NB4 (cell line): ENCODE results near the gene FA2H.

Experiments used
- DNase-seq: peaks from one replicate; pipeline ENCODE4 v3.0.0; 2010; ENCODE audit warnings: low read depth
- H3K4me3 ChIP-seq: one replicate; pipeline ENCODE4 v1.5.1; 2011; ENCODE audit warnings: mild to moderate bottlenecking, low read depth, low read length, moderate library complexity
- MYC ChIP-seq: IDR thresholded peaks from 2 replicates; pipeline ENCODE4 v1.6.1; 2011; ENCODE audit warnings: low read depth, low read length
- POLR2A ChIP-seq: IDR thresholded peaks from 2 replicates; pipeline ENCODE4 v1.6.1; 2011; ENCODE audit warnings: mild to moderate bottlenecking; ENCODE audit not compliant: insufficient read length; ENCODE audit errors: extremely low read depth
- TF ChIP-seq, protein P1 (sequence below): IDR thresholded peaks from one replicate; pipeline ENCODE4 v1.5.1; 2012; ENCODE audit warnings: low read depth, low read length
- TF ChIP-seq, protein P2 (sequence below): IDR thresholded peaks from 2 replicates; pipeline ENCODE4 v1.6.1; 2011; ENCODE audit warnings: low read depth, low read length

The FA2H gene

DNA sequence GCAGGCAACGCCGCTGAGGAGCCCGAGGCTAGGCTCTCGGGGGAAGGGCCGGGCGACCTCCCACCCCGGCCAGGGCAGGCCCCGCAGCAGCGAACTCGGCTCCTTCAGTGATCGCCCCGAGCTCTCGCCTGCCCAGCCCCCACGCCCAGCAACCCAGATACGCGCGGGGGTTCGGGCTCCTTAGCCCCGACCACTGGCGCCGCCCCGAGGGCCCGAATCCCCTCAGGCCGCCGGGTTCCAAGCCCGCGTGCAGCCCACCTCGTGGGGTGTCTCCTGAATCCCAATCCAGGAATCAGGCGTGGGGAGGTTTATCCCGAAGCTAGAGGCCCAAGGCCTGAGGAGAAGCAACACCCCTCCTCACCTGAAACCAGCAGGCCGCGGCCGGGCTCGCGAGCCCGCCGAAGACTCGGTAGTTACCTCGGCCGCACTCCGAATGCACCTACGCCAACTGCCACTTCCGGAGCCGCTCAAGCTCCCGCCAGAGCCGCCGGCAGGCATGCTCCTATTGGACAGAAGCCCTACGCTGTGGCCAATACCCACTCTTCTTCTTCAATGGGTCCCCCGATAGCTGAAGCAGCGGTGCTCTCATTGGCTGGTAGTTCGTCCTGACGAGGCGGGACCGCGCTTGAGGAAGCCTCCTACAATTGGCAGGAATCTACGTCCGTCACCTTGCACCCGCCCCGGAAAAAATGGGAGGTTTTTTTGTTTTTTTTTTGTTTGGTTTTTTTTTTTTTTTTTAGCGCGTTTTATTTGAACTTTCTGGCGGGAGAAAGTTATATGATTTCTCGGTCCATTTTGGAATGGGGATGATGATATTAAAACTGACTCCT, 108.0 kb downstream of the FA2H start, which contains the start of gene RFWD3:
TSS of gene RFWD3 (minus strand) at position 453 of the 830 bp plus-strand sequence. CDS start 5,428 bp downstream, outside the sequence.
- peak; percentile 99 for DNase-seq
- peak within 1 kb of the TSS; percentile 94 for H3K4me3 ChIP-seq
- TF ChIP-seq, protein P1, sequence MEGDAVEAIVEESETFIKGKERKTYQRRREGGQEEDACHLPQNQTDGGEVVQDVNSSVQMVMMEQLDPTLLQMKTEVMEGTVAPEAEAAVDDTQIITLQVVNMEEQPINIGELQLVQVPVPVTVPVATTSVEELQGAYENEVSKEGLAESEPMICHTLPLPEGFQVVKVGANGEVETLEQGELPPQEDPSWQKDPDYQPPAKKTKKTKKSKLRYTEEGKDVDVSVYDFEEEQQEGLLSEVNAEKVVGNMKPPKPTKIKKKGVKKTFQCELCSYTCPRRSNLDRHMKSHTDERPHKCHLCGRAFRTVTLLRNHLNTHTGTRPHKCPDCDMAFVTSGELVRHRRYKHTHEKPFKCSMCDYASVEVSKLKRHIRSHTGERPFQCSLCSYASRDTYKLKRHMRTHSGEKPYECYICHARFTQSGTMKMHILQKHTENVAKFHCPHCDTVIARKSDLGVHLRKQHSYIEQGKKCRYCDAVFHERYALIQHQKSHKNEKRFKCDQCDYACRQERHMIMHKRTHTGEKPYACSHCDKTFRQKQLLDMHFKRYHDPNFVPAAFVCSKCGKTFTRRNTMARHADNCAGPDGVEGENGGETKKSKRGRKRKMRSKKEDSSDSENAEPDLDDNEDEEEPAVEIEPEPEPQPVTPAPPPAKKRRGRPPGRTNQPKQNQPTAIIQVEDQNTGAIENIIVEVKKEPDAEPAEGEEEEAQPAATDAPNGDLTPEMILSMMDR, result no peak
- TF ChIP-seq POLR2A, result peak; percentile 94
- TF ChIP-seq, protein P2, sequence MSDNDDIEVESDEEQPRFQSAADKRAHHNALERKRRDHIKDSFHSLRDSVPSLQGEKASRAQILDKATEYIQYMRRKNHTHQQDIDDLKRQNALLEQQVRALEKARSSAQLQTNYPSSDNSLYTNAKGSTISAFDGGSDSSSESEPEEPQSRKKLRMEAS, result peak; percentile 41; the same call in 1 of the 2 replicates
- peak; percentile 76 for TF ChIP-seq MYC

DNA sequence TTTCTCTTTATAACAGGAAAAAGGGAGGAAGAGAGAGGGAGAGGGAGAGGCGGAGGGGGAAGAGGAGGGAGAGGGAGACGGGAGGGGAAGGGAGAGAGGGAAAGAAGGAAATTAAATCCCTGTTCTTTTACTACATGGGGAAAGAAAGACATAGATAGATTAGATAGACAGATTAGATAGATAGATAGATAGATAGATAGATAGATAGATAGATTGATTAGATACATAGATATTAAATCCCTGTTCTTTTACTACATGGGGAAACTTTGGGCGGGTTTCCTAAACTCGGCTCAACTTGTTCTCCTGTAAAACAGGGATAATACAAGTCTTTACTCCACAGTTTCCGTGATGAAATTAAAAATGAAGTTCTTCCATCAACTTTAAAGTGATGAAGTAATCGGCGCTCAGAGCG, 108.6 kb downstream of the FA2H start:
- TF ChIP-seq MYC (no peak), POLR2A (no peak)
- TF ChIP-seq, protein P1, result no peak
- TF ChIP-seq, protein P2, result no peak
- H3K4me3 ChIP-seq, result peak overlapping the region; percentile 94
- DNase-seq, result no peak
